Neutrophil (primary cell): ENCODE data around the gene SCGB1D4.

Experiments
- H3K27ac ChIP-seq: fragments of 200-600 bp; sonication (generic); 2 replicates; pipeline ENCODE4 v1.5.1; 2016; ENCODE audit warnings: mild to moderate bottlenecking, moderate library complexity
- H3K27me3 ChIP-seq: fragments of 200-600 bp; sonication (generic); 2 replicates; pipeline ENCODE4 v1.6.0; 2016; ENCODE audit warnings: mild to moderate bottlenecking
- H3K36me3 ChIP-seq: fragments of 200-600 bp; sonication (generic); 2 replicates; pipeline ENCODE4 v1.5.1; 2017
- H3K4me1 ChIP-seq, 2 experiments: fragments of 200-600 bp in 1 of 2; sonication (generic) in 1 of 2; 1 replicate in 1 of 2; 2 replicates in 1 of 2; pipeline versions ENCODE4 v1.5.1 to v1.6.1; 2013 to 2016; ENCODE audit warnings: low read depth in 1 of 2, low read length in 1 of 2, mild to moderate bottlenecking in 1 of 2, moderate library complexity in 1 of 2; ENCODE audit not compliant: control insufficient read depth in 1 of 2, insufficient read depth in 1 of 2
- H3K4me3 ChIP-seq, 2 experiments: fragments of 200-600 bp in 1 of 2; sonication (generic) in 1 of 2; 1 replicate in 1 of 2; 2 replicates in 1 of 2; pipeline ENCODE4 v1.5.1; 2013 to 2016; ENCODE audit warnings: low read depth in 1 of 2, low read length in 1 of 2, mild to moderate bottlenecking in 1 of 2, moderate library complexity in 1 of 2
- H3K9me3 ChIP-seq: fragments of 200-600 bp; sonication (generic); 2 replicates; pipeline ENCODE4 v1.5.1; 2016
- CTCF ChIP-seq: fragments of 200-600 bp; sonication (generic); IDR thresholded peaks from 2 replicates; pipeline ENCODE4 v1.5.1; 2016; ENCODE audit warnings: antibody characterized with exemption

SCGB1D4 gene

DNA sequence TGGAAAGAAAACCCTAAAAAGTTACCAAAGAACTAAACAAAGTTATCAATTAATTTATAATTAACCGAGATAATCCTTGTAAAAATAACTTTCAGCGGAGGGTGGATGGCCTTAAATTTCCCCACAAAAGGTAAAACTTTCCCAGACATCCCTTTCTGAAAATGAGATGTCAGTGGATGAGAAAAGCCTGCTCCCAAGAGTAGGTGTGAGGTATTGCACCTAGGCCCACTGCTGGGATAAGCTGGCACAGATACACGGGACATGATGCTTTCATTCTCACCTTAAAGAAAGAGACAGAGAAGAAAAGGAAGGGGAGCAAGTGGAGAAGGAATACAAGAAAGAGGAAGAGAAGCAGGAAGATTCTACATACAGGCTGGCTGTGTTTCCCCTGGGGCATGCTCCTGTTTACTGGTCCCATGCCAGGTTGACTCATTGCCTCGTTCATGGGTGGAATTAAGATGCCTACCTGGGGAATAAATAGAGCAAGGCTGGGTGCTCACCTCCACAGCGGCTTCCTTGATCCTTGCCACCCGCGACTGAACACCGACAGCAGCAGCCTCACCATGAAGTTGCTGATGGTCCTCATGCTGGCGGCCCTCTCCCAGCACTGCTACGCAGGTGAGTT, 29.1 kb downstream of the SCGB1D4 start, which contains the start of gene SCGB2A2:
SCGB2A2 (plus strand) TSS at position 505 of the 625 bp plus-strand sequence; CDS start at position 564, 59 bp downstream.
- Histone ChIP-seq H3K27me3 (peaks cover 75% of the 10 kb centered on the region), H3K4me3 (no peak within 1 kb of the TSS), H3K27ac (no peak within 1 kb of the TSS), H3K9me3 (no peaks in the 10 kb centered on the region), H3K4me1 (no peaks in the 10 kb centered on the region), H3K36me3 (no peaks in the 10 kb centered on the region)
- TF ChIP-seq CTCF: no peak

- Histone ChIP-seq H3K27ac (no peak overlapping the region), H3K27me3 (peaks cover 73% of the 10 kb centered on the region), H3K4me1 (no peaks in the 10 kb centered on the region), H3K9me3 (no peaks in the 10 kb centered on the region), H3K4me3 (no peak overlapping the region), H3K36me3 (no peaks in the 10 kb centered on the region)
- no peak for TF ChIP-seq CTCF
These were observed 31.3 kb downstream of the SCGB1D4 start for GRCh38 chr11:62267576-62267975.

DNA sequence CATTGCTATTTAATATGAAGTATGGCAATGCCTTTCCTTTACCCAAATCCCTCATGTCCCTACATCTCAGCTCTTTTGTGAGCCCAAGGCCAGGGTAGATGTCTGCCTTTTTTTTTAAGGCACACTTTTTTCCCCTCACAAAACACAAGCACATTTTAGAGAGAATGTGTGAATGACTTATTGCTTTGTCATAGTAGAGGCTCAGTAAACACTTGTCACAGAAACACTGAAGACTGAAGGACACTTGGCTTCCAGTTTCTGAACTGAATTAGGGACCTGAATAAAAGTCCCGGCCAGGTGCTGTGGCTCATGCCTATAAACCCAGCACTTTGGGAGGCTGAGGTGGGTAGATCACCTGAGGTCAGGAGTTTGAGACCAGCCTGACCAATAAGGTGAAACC, 31.8 kb downstream of the SCGB1D4 start:
- Histone ChIP-seq H3K4me1 (no peaks in the 10 kb centered on the region), H3K27me3 (peaks cover 70% of the 10 kb centered on the region), H3K27ac (no peak overlapping the region), H3K4me3 (no peak overlapping the region), H3K9me3 (no peaks in the 10 kb centered on the region), H3K36me3 (no peaks in the 10 kb centered on the region)
- no peak for TF ChIP-seq CTCF

- no peak for TF ChIP-seq CTCF
- Histone ChIP-seq H3K9me3 (no peaks in the 10 kb centered on the region), H3K27ac (no peak overlapping the region), H3K27me3 (peaks cover 72% of the 10 kb centered on the region), H3K36me3 (no peaks in the 10 kb centered on the region), H3K4me1 (no peaks in the 10 kb centered on the region), H3K4me3 (no peak overlapping the region)
These were observed 32.3 kb downstream of the SCGB1D4 start for GRCh38 chr11:62266558-62266957.

DNA sequence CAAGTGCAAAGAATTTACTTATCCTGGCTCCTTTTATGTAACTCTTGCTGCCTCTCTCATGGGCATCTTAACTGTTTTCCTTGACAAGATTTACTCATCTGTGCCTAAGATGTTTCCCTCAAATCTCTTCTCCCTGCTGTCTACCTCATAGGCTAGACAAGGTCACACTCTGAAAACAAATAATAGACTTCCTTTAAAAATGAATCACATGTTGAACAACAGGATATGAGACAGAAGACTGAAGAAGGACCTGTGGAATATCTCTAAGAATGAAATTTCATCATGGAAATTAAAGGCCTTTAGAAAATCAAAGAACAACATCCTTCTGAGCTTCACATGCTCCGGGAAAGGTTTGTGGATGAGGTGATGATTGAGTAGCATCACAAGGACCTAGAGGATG, 34.9 kb downstream of the SCGB1D4 start:
- no peaks in the 10 kb centered on the region for H3K36me3 ChIP-seq
- H3K27ac ChIP-seq: no peak overlapping the region
- H3K4me1 ChIP-seq: no peaks in the 10 kb centered on the region
- no peak for TF ChIP-seq CTCF
- H3K27me3 ChIP-seq: peaks cover 62% of the 10 kb centered on the region
- no peaks in the 10 kb centered on the region for H3K9me3 ChIP-seq
- H3K4me3 ChIP-seq: no peak overlapping the region
